Endothelial cell (in vitro differentiated cells): ENCODE data around the gene RSPRY1. TPM values are rescaled to one million over a fixed set of nuclear protein-coding genes. Genes with fewer than 3 reads are reported as not detected.
"Not testable (repeated sequence)": the region's sequence is repeated elsewhere in the genome, so short reads cannot be mapped to it uniquely, and the experiment has no call there.

Experiments used
- DNase-seq: peaks from one replicate; pipeline ENCODE4 v3.0.0; 2021; ENCODE audit warnings: low spot score
- H3K27ac Mint-ChIP-seq: one replicate; pipeline ENCODE4 v1.8.0; 2021; ENCODE audit warnings: mixed read lengths, inconsistent platforms; ENCODE audit not compliant: unreplicated experiment
- H3K27me3 Mint-ChIP-seq: one replicate; pipeline ENCODE4 v1.8.0; 2021; ENCODE audit warnings: mild to moderate bottlenecking, moderate library complexity, mixed read lengths, inconsistent platforms; ENCODE audit not compliant: unreplicated experiment
- H3K36me3 Mint-ChIP-seq: one replicate; pipeline ENCODE4 v1.8.0; 2021; ENCODE audit warnings: mild to moderate bottlenecking, low read depth, mixed read lengths, inconsistent platforms; ENCODE audit not compliant: unreplicated experiment
- H3K4me1 Mint-ChIP-seq: one replicate; pipeline ENCODE4 v1.8.0; 2021; ENCODE audit warnings: mild to moderate bottlenecking, mixed read lengths, inconsistent platforms; ENCODE audit not compliant: unreplicated experiment
- H3K4me3 Mint-ChIP-seq: one replicate; pipeline ENCODE4 v1.8.0; 2021; ENCODE audit warnings: mild to moderate bottlenecking, mixed read lengths, inconsistent platforms; ENCODE audit not compliant: unreplicated experiment
- H3K9me3 Mint-ChIP-seq: one replicate; pipeline ENCODE4 v1.8.0; 2021; ENCODE audit warnings: mixed read lengths, inconsistent platforms; ENCODE audit not compliant: unreplicated experiment
- CTCF ChIP-seq: fragments of 200-600 bp; sonication (generic); IDR thresholded peaks from one replicate; pipeline ENCODE4 v1.5.0; 2021; ENCODE audit warnings: antibody characterized with exemption; ENCODE audit not compliant: unreplicated experiment
- total RNA-seq: library from RNA; stranded (reverse); fragmentation: NEBNext Ultra II Directional; extraction: Animal tissue kit (Norgen Biotek cat#: 25700); gene quantifications from one replicate; pipeline ENCODE4 v1.2.1, GENCODE V29; 2021; ENCODE audit not compliant: unreplicated experiment

Gene RSPRY1
- total RNA-seq, 1 donor from 2014 or later: 63.0 TPM

DNA sequence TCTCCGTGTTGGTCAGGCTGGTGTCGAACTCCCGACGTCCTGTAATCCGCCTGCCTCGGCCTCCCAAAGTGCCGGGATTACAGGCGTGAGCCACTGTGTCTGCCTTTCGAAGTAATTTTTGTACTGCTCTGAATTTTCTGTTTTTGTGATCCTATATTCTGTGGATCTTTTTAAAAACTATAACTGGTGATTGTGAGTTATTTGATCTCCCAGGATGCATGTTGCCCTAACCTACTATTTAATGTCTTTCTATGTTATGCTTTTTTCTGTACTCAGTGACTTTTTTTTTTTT is 2.5 kb downstream of the RSPRY1 start:
- no peak for TF ChIP-seq CTCF
- DNase-seq: no peak
- Mint-ChIP-seq H3K27me3 (peaks cover 15% of the 10 kb centered on the region), H3K4me3 (no peak overlapping the region), H3K36me3 (peaks cover 10% of the 10 kb centered on the region), H3K9me3 (no peaks in the 10 kb centered on the region), H3K27ac (peak overlapping the region; percentile 74), H3K4me1 (peaks cover 41% of the 10 kb centered on the region)

- not testable (repeated sequence) for H3K27ac Mint-ChIP-seq, H3K4me3 Mint-ChIP-seq, H3K36me3 Mint-ChIP-seq, H3K9me3 Mint-ChIP-seq, DNase-seq
- peaks cover 41% of the 10 kb centered on the region for H3K4me1 Mint-ChIP-seq
- H3K27me3 Mint-ChIP-seq: peaks cover 13% of the 10 kb centered on the region
Measured at GRCh38 chr16:57189527-57189926, 3.4 kb downstream of the RSPRY1 start.

GRCh38 chr16:57190136-57190535 is 4.0 kb downstream of the RSPRY1 start:
- TF ChIP-seq CTCF: no peak
- H3K4me1 Mint-ChIP-seq: peaks cover 37% of the 10 kb centered on the region
- peaks cover 10% of the 10 kb centered on the region for H3K36me3 Mint-ChIP-seq
- DNase-seq: no peak
- H3K27ac Mint-ChIP-seq: peak overlapping the region; percentile 30
- H3K9me3 Mint-ChIP-seq: no peaks in the 10 kb centered on the region
- H3K4me3 Mint-ChIP-seq: no peak overlapping the region
- H3K27me3 Mint-ChIP-seq: peaks cover 13% of the 10 kb centered on the region

DNA sequence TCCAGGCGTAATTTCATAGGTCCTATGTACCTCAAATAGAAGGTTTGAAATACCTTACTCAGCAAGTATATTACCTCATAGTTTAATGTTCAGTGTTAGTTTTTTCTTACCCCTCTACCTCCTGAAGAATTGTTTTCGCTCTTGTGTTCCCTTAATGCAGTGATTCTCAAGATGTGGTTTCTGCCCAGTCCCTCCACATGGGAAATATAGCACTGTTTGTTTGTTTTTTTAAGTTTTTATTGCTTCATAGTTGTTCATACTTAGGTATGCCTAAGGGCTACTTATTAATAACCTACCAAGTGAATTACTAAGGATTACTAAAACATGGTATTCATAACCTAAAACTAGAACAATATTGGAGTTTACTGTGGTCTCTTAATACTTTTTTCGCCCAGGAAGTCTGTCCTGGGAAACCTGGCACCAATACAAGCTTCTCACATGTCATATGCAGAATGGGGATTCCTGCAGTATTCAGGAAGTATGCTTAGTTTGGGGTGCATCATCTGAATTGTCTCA is 5.0 kb downstream of the RSPRY1 start:
- Mint-ChIP-seq H3K27me3 (peaks cover 10% of the 10 kb centered on the region), H3K36me3 (peaks cover 10% of the 10 kb centered on the region), H3K4me3 (no peak overlapping the region), H3K9me3 (no peaks in the 10 kb centered on the region), H3K27ac (peak overlapping the region; percentile 42), H3K4me1 (peaks cover 35% of the 10 kb centered on the region)
- TF ChIP-seq CTCF: no peak
- DNase-seq: no peak

DNA sequence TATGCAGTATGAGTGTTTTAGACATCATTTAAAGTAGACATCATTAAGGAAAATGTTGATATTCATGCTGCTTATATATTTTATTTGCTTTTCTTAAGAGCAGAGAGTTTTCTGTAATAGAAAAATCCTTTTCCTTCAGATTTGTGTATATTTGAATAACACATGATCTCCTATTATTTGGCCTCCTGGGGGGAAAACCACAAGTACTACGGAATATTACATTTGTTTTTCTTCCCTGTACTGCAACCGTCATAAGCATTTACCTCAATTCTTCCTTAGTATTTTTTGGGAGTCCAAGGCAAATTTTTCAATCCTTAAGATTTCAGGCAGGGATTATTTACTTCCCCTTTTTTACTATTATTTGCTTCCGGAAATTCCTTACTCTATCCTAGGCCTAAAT is 6.0 kb downstream of the RSPRY1 start:
- Mint-ChIP-seq H3K4me3 (no peak overlapping the region), H3K9me3 (no peaks in the 10 kb centered on the region), H3K36me3 (peaks cover 6% of the 10 kb centered on the region), H3K27me3 (peaks cover 1% of the 10 kb centered on the region), H3K4me1 (peaks cover 30% of the 10 kb centered on the region), H3K27ac (no peak overlapping the region)
- DNase-seq: no peak
- TF ChIP-seq CTCF: no peak
